ENCODE results near the gene PSAP. TPM values are rescaled to one million over a fixed set of nuclear protein-coding genes. Genes with fewer than 3 reads are reported as not detected.

The PSAP gene
- total RNA-seq, 1 donor from 2014 or later = 676 TPM

- TF ChIP-seq, protein P1, sequence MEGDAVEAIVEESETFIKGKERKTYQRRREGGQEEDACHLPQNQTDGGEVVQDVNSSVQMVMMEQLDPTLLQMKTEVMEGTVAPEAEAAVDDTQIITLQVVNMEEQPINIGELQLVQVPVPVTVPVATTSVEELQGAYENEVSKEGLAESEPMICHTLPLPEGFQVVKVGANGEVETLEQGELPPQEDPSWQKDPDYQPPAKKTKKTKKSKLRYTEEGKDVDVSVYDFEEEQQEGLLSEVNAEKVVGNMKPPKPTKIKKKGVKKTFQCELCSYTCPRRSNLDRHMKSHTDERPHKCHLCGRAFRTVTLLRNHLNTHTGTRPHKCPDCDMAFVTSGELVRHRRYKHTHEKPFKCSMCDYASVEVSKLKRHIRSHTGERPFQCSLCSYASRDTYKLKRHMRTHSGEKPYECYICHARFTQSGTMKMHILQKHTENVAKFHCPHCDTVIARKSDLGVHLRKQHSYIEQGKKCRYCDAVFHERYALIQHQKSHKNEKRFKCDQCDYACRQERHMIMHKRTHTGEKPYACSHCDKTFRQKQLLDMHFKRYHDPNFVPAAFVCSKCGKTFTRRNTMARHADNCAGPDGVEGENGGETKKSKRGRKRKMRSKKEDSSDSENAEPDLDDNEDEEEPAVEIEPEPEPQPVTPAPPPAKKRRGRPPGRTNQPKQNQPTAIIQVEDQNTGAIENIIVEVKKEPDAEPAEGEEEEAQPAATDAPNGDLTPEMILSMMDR (IDR thresholded peaks at IDR 0.05; ENCODE audit: unreplicated experiment) = no peak
- Mint-ChIP-seq H3K4me3 (ENCODE audit: unreplicated experiment) (no peak overlapping the region), H3K27me3 (ENCODE audit: unreplicated experiment) (peaks cover 13% of the 10 kb centered on the region), H3K27ac (ENCODE audit: unreplicated experiment) (no peak overlapping the region), H3K9me3 (ENCODE audit: unreplicated experiment) (no peaks in the 10 kb centered on the region), H3K36me3 (ENCODE audit: low read depth, unreplicated experiment) (no peaks in the 10 kb centered on the region), H3K4me1 (ENCODE audit: unreplicated experiment) (peaks cover 25% of the 10 kb centered on the region)
- no peak for DNase-seq (ENCODE audit: low spot score)
Observed at GRCh38 chr10:71784679-71785272, 66.3 kb downstream of the PSAP start.

GRCh38 chr10:71783917-71784678 is 67.0 kb downstream of the PSAP start:
- Mint-ChIP-seq H3K27me3 (ENCODE audit: unreplicated experiment) (peaks cover 9% of the 10 kb centered on the region), H3K4me1 (ENCODE audit: unreplicated experiment) (peaks cover 25% of the 10 kb centered on the region), H3K4me3 (ENCODE audit: unreplicated experiment) (no peak overlapping the region), H3K9me3 (ENCODE audit: unreplicated experiment) (no peaks in the 10 kb centered on the region), H3K27ac (ENCODE audit: unreplicated experiment) (no peak overlapping the region), H3K36me3 (ENCODE audit: low read depth, unreplicated experiment) (no peaks in the 10 kb centered on the region)
- no peak for DNase-seq (ENCODE audit: low spot score)
- TF ChIP-seq, protein P1 (IDR thresholded peaks at IDR 0.05; ENCODE audit: unreplicated experiment) = no peak

GRCh38 chr10:71782917-71783490 is 68.0 kb downstream of the PSAP start:
- DNase-seq (ENCODE audit: low spot score) = no peak
- Mint-ChIP-seq H3K27me3 (ENCODE audit: unreplicated experiment) (peaks cover 9% of the 10 kb centered on the region), H3K36me3 (ENCODE audit: low read depth, unreplicated experiment) (no peaks in the 10 kb centered on the region), H3K4me1 (ENCODE audit: unreplicated experiment) (peaks cover 25% of the 10 kb centered on the region), H3K4me3 (ENCODE audit: unreplicated experiment) (no peak overlapping the region), H3K27ac (ENCODE audit: unreplicated experiment) (peak overlapping the region; percentile 61), H3K9me3 (ENCODE audit: unreplicated experiment) (no peaks in the 10 kb centered on the region)
- TF ChIP-seq, protein P1 (IDR thresholded peaks at IDR 0.05; ENCODE audit: unreplicated experiment) = no peak

DNA sequence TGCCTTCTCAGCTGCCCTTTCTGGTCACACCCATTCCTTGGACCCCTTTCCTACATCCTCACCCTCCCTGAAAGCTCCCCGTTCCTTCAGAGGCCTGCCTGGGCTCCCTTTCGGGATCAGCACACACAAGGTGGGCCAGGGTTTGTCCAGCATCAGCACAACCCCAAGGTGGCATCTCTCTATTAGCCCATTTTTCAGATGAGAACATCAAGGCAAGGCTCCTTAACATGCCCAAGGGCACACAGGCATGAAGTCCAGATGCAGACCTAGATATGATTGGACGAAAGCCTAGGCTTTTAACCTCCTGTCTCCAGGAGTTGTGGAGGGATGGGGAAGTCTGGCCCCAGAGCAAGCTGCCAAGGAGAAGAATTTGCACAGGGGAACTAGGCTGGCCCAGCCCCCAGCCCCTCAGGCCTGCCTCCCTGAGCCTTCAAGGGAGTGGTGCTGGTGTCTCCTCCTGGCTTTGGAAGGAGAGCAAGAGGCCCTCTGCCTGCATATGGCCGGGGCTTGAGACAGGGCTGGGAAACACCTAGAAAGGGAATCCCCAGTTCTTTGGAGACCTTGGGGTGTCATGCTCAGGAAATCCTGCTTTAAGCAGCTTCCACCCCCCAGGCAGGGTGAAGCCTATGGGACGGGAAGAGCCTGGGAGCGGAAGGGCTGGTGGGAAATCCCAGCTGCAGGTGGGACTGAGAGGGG is 68.7 kb downstream of the PSAP start:
- Mint-ChIP-seq H3K36me3 (ENCODE audit: low read depth, unreplicated experiment) (no peaks in the 10 kb centered on the region), H3K9me3 (ENCODE audit: unreplicated experiment) (no peaks in the 10 kb centered on the region), H3K27me3 (ENCODE audit: unreplicated experiment) (peaks cover 11% of the 10 kb centered on the region), H3K4me3 (ENCODE audit: unreplicated experiment) (no peak overlapping the region), H3K27ac (ENCODE audit: unreplicated experiment) (peak overlapping the region; percentile 61), H3K4me1 (ENCODE audit: unreplicated experiment) (peaks cover 25% of the 10 kb centered on the region)
- no peak for DNase-seq (ENCODE audit: low spot score)
- TF ChIP-seq, protein P1 (IDR thresholded peaks at IDR 0.05; ENCODE audit: unreplicated experiment) = no peak

Measured in endothelial cell (in vitro differentiated cells).